ENCODE measurements around the gene ILK. TPM values are rescaled to one million over a fixed set of nuclear protein-coding genes. Genes with fewer than 3 reads are reported as not detected.

ILK gene
- total RNA-seq, 2 donors from 2014 or later = 125 to 136 TPM

DNA sequence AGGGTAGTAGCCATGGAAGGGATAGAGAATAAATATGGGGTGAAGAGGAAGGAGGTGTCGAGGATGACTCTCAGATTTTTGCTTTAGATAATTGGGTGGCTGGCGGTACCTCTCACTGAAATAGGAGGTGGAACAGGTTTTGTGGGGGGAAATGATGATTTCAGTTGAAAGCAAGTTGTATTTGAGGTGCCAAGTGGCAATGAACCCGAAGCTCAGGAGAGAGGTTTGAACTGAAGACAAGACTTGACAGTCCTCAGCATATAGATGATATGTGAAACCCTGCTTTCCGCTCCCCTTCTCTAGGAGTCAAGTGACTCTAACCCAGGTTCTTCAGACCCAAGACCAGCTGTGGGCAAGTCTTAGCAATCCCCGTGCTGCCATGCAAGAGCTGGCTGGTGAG, 33.9 kb upstream of the ILK start:
- DNase-seq = no peak

DNA sequence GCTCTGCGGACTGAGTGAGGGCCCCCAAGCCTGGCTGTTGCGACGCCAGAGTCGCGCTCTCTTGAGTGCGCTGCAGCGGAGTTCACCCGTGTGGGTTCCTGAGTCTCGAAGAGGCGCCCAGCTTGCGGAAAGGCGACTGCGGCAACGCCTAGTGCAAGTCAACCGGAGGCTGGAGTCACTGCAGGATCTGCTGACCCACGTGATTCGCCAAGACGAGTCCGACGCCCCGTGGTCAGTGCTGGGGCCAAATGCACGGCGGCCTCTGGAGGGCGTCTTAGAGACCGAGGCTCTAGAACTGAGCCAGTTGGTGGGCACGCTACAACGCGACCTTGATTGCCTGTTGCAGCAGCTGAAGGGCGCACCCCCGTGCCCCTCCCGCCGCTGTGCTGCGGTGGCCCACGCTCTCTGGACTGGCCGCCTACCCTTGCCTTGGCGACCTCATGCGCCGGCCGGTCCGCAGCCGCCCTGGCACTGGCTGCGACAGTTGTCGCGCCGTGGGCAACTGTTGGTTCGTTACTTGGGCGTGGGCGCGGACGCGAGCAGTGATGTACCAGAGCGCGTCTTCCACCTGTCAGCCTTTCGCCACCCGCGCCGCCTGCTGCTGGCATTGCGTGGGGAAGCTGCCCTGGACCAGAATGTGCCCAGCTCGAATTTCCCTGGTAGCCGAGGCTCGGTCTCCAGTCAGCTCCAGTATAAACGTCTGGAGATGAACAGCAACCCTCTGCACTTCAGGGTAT, 32.7 kb upstream of the ILK start:
- WGBS, 2 experiments (ENCODE audit: insufficient coverage in 1 of 2, insufficient read length in 1 of 2) = 95 to 98% methylated on average over 47 to 62 of the region's 62 CpGs
- Mint-ChIP-seq H3K4me1 (peaks cover 7% of the 10 kb centered on the region), H3K9me3 (no peaks in the 10 kb centered on the region), H3K27ac (no peak overlapping the region), H3K36me3 (ENCODE audit: low read depth) (peaks cover 2% of the 10 kb centered on the region), H3K27me3 (ENCODE audit: insufficient read depth) (peaks cover 1% of the 10 kb centered on the region), H3K4me3 (no peak overlapping the region)
- H3K36me3 ChIP-seq (ENCODE audit: control insufficient read depth, insufficient read depth, low read length) = no peaks in the 10 kb centered on the region
- H3K4me1 ChIP-seq (ENCODE audit: control insufficient read depth, insufficient read depth, low read length) = no peaks in the 10 kb centered on the region
- no peak overlapping the region for H3K9ac ChIP-seq (ENCODE audit: extremely low read depth, low read length, poor library complexity, severe bottlenecking)
- DNase-seq = peak; percentile 61
- H3K9me3 ChIP-seq (ENCODE audit: control insufficient read depth, low read length) = no peaks in the 10 kb centered on the region
- no peaks in the 10 kb centered on the region for H3K27me3 ChIP-seq (ENCODE audit: control insufficient read depth, insufficient read depth, low read length, poor library complexity, severe bottlenecking)
- no peak overlapping the region for H3K27ac ChIP-seq (ENCODE audit: low read depth, low read length)
- TF ChIP-seq, protein P1, sequence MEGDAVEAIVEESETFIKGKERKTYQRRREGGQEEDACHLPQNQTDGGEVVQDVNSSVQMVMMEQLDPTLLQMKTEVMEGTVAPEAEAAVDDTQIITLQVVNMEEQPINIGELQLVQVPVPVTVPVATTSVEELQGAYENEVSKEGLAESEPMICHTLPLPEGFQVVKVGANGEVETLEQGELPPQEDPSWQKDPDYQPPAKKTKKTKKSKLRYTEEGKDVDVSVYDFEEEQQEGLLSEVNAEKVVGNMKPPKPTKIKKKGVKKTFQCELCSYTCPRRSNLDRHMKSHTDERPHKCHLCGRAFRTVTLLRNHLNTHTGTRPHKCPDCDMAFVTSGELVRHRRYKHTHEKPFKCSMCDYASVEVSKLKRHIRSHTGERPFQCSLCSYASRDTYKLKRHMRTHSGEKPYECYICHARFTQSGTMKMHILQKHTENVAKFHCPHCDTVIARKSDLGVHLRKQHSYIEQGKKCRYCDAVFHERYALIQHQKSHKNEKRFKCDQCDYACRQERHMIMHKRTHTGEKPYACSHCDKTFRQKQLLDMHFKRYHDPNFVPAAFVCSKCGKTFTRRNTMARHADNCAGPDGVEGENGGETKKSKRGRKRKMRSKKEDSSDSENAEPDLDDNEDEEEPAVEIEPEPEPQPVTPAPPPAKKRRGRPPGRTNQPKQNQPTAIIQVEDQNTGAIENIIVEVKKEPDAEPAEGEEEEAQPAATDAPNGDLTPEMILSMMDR (conservative IDR thresholded peaks at IDR 0.05) = no peak
- H3K4me3 ChIP-seq (ENCODE audit: low read length) = no peak overlapping the region

More for the DNA sequence above, 33.9 kb upstream of the ILK start:
- TF ChIP-seq, protein P1 (conservative IDR thresholded peaks at IDR 0.05) = no peak
- Histone ChIP-seq H3K4me1 (ENCODE audit: control insufficient read depth, insufficient read depth, low read length) (no peaks in the 10 kb centered on the region), H3K9ac (ENCODE audit: extremely low read depth, low read length, poor library complexity, severe bottlenecking) (no peak overlapping the region), H3K4me3 (ENCODE audit: low read length) (no peak overlapping the region), H3K27me3 (ENCODE audit: control insufficient read depth, insufficient read depth, low read length, poor library complexity, severe bottlenecking) (no peaks in the 10 kb centered on the region), H3K9me3 (ENCODE audit: control insufficient read depth, low read length) (no peaks in the 10 kb centered on the region), H3K36me3 (ENCODE audit: control insufficient read depth, insufficient read depth, low read length) (no peaks in the 10 kb centered on the region), H3K27ac (ENCODE audit: low read depth, low read length) (no peak overlapping the region)
- Mint-ChIP-seq H3K9me3 (no peaks in the 10 kb centered on the region), H3K27ac (no peak overlapping the region), H3K4me1 (peaks cover 7% of the 10 kb centered on the region), H3K27me3 (ENCODE audit: insufficient read depth) (peaks cover 1% of the 10 kb centered on the region), H3K36me3 (ENCODE audit: low read depth) (peaks cover 2% of the 10 kb centered on the region), H3K4me3 (no peak overlapping the region)
- WGBS, 2 experiments (ENCODE audit: insufficient coverage in 1 of 2, insufficient read length in 1 of 2) = 86 to 97% methylated on average over 5 of the region's 5 CpGs

DNA sequence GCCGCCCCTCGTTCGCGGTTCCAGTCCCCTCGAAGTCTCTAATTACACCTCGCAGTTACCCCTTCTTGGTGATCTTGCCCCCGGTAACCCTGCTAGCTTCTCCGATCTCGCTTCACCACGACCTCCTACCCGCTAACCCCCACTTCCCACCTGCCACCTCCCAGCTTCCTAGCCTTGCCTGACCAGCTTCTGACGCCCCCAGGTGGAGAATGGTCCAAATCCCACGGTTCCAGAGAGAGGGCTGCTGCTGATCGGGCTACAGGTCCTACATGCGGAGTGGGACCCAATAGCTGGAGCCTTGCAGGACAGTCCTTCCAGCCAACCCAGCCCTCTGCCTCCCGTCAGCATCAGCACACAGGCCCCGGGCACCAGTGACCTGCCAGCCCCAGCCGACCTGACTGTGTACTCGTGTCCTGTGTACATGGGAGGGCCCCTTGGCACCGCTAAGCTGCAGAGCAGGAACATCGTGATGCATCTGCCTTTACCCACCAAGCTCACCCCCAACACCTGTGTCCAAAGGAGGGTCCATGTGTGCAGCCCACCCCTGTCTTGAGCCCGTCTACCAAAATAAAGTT, 32.1 kb upstream of the ILK start:
- Histone ChIP-seq H3K9me3 (ENCODE audit: control insufficient read depth, low read length) (no peaks in the 10 kb centered on the region), H3K27ac (ENCODE audit: low read depth, low read length) (no peak overlapping the region), H3K27me3 (ENCODE audit: control insufficient read depth, insufficient read depth, low read length, poor library complexity, severe bottlenecking) (no peaks in the 10 kb centered on the region), H3K9ac (ENCODE audit: extremely low read depth, low read length, poor library complexity, severe bottlenecking) (no peak overlapping the region), H3K4me1 (ENCODE audit: control insufficient read depth, insufficient read depth, low read length) (no peaks in the 10 kb centered on the region), H3K36me3 (ENCODE audit: control insufficient read depth, insufficient read depth, low read length) (no peaks in the 10 kb centered on the region), H3K4me3 (ENCODE audit: low read length) (no peak overlapping the region)
- peak; percentile 61 for DNase-seq
- H3K36me3 Mint-ChIP-seq (ENCODE audit: low read depth) = peaks cover 2% of the 10 kb centered on the region
- peaks cover 1% of the 10 kb centered on the region for H3K27me3 Mint-ChIP-seq (ENCODE audit: insufficient read depth)
- no peaks in the 10 kb centered on the region for H3K9me3 Mint-ChIP-seq
- TF ChIP-seq, protein P1 (conservative IDR thresholded peaks at IDR 0.05) = no peak
- H3K4me3 Mint-ChIP-seq = no peak overlapping the region
- no peak overlapping the region for H3K27ac Mint-ChIP-seq
- 93 to 95% methylated on average over 14 to 22 of the region's 22 CpGs for WGBS, 2 experiments (ENCODE audit: insufficient coverage in 1 of 2, insufficient read length in 1 of 2)
- peaks cover 7% of the 10 kb centered on the region for H3K4me1 Mint-ChIP-seq

Data from endodermal cell (in vitro differentiated cells).